ENCODE data around the gene PAX9. TPM values are rescaled to one million over a fixed set of nuclear protein-coding genes. Genes with fewer than 3 reads are reported as not detected.
A peak's percentile ranks its signal among the peaks of the same experiment; 100 is the strongest.

Gene PAX9
- total and polyA plus RNA-seq, 9 of the 15 experiments (the other 6 are each of a cell fraction or from before 2014, with no cell fraction given), result 0.87 to 2.4 (median 1.3) TPM

DNA sequence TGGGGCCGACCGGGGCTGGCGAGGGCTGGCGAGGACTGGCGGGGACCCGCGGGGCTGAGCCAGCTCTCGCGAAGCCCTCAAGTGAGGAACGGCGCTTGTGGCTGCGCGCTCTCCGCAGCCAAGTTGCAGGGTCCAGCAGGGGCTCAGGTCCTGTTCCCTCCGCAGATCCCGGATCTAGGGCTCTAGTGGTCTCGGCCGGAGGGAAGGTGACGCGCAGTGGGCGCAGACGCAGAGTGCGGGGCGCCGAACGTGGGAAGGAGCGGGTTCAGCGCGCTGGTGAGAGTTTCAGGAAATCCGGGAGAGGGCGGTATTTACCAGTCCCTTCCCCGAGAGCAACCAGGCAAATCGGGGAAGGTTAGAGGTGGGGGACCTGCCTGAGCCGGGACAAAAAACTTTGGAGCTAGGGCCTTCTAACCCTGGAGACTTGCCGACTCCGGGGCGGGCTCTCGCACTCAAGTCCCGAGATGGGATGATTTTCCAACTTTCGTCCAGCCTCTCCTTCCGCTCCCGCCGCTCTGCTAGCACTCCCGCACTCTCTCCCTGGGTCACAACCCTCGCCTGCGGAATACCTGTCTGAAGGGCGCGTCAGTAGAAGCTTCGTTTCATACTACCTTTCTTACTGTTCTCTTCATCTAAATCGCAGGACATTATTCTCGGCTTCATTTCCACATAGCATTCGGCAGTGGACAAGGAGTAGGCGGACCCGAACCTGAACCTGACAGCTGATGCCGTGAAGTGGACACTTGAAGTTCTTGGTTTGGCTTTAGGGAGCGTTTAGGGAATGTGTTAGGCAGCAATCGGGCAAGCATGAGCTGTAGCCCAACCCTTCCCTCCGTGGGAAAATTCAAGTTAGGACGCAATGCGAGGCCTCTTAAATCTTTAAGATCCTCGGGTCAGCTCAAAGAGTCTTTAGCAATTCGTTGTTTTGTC lies 13.6 kb upstream of the PAX9 start (continued):
- TF ChIP-seq, protein P1, sequence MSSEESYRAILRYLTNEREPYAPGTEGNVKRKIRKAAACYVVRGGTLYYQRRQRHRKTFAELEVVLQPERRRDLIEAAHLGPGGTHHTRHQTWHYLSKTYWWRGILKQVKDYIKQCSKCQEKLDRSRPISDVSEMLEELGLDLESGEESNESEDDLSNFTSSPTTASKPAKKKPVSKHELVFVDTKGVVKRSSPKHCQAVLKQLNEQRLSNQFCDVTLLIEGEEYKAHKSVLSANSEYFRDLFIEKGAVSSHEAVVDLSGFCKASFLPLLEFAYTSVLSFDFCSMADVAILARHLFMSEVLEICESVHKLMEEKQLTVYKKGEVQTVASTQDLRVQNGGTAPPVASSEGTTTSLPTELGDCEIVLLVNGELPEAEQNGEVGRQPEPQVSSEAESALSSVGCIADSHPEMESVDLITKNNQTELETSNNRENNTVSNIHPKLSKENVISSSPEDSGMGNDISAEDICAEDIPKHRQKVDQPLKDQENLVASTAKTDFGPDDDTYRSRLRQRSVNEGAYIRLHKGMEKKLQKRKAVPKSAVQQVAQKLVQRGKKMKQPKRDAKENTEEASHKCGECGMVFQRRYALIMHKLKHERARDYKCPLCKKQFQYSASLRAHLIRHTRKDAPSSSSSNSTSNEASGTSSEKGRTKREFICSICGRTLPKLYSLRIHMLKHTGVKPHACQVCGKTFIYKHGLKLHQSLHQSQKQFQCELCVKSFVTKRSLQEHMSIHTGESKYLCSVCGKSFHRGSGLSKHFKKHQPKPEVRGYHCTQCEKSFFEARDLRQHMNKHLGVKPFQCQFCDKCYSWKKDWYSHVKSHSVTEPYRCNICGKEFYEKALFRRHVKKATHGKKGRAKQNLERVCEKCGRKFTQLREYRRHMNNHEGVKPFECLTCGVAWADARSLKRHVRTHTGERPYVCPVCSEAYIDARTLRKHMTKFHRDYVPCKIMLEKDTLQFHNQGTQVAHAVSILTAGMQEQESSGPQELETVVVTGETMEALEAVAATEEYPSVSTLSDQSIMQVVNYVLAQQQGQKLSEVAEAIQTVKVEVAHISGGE (CRISPR knock-in tag; IDR thresholded peaks at IDR 0.05), result peak in 1 of 3 experiments; percentile 44; a peak in 1 of 6 replicates
- TF ChIP-seq, protein P2, sequence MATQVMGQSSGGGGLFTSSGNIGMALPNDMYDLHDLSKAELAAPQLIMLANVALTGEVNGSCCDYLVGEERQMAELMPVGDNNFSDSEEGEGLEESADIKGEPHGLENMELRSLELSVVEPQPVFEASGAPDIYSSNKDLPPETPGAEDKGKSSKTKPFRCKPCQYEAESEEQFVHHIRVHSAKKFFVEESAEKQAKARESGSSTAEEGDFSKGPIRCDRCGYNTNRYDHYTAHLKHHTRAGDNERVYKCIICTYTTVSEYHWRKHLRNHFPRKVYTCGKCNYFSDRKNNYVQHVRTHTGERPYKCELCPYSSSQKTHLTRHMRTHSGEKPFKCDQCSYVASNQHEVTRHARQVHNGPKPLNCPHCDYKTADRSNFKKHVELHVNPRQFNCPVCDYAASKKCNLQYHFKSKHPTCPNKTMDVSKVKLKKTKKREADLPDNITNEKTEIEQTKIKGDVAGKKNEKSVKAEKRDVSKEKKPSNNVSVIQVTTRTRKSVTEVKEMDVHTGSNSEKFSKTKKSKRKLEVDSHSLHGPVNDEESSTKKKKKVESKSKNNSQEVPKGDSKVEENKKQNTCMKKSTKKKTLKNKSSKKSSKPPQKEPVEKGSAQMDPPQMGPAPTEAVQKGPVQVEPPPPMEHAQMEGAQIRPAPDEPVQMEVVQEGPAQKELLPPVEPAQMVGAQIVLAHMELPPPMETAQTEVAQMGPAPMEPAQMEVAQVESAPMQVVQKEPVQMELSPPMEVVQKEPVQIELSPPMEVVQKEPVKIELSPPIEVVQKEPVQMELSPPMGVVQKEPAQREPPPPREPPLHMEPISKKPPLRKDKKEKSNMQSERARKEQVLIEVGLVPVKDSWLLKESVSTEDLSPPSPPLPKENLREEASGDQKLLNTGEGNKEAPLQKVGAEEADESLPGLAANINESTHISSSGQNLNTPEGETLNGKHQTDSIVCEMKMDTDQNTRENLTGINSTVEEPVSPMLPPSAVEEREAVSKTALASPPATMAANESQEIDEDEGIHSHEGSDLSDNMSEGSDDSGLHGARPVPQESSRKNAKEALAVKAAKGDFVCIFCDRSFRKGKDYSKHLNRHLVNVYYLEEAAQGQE (IDR thresholded peaks at IDR 0.05; ENCODE audit: borderline replicate concordance), result peak; percentile 57; the same call in 1 of the 2 replicates
- TF ChIP-seq, protein P2 (CRISPR knock-in tag; IDR thresholded peaks at IDR 0.05; ENCODE audit: low read depth), result no peak
- TF ChIP-seq, protein P3, sequence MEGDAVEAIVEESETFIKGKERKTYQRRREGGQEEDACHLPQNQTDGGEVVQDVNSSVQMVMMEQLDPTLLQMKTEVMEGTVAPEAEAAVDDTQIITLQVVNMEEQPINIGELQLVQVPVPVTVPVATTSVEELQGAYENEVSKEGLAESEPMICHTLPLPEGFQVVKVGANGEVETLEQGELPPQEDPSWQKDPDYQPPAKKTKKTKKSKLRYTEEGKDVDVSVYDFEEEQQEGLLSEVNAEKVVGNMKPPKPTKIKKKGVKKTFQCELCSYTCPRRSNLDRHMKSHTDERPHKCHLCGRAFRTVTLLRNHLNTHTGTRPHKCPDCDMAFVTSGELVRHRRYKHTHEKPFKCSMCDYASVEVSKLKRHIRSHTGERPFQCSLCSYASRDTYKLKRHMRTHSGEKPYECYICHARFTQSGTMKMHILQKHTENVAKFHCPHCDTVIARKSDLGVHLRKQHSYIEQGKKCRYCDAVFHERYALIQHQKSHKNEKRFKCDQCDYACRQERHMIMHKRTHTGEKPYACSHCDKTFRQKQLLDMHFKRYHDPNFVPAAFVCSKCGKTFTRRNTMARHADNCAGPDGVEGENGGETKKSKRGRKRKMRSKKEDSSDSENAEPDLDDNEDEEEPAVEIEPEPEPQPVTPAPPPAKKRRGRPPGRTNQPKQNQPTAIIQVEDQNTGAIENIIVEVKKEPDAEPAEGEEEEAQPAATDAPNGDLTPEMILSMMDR (IDR thresholded peaks at IDR 0.05 in 2 of 3, conservative IDR thresholded peaks at IDR 0.05 in 1 of 3; ENCODE audit: insufficient read depth in 2 of 3, low read depth in 1 of 3, low read length in 3 of 3), result peak; percentile 48 to 54 (median 53); a peak in 5 of 6 replicates
- peak; percentile 29 to 70; a peak in 3 of 4 replicates for TF ChIP-seq RAD21 (CRISPR knock-in tag; conservative IDR thresholded peaks at IDR 0.05 in 1 of 2, IDR thresholded peaks at IDR 0.05 in 1 of 2)
- no peak for TF ChIP-seq KDM2B (CRISPR knock-in tag; IDR thresholded peaks at IDR 0.05)
- TF ChIP-seq MAZ (CRISPR knock-in tag; conservative IDR thresholded peaks at IDR 0.05 in 1 of 2, IDR thresholded peaks at IDR 0.05 in 1 of 2), result peak in 1 of 2 experiments; percentile 29; a peak in 1 of 4 replicates
- TF ChIP-seq FIP1L1 (IDR thresholded peaks at IDR 0.05; ENCODE audit: low read depth, low read length, poor library complexity, severe bottlenecking), result no peak
- TF ChIP-seq CREBBP (IDR thresholded peaks at IDR 0.05; ENCODE audit: low read depth, low read length), result no peak

All from K562 (cell line).